HG02973 (cell line): ENCODE results near the gene USP35.
"Not testable (repeated sequence)": the region's sequence is repeated elsewhere in the genome, so short reads cannot be mapped to it uniquely, and the experiment has no call there.

Experiments used
- ATAC-seq: cut with Tn5 transposase; IDR thresholded peaks from one replicate; pipeline ENCODE4 v1.9.1; 2021; ENCODE audit warnings: moderate library complexity; ENCODE audit not compliant: unreplicated experiment

USP35 gene

DNA sequence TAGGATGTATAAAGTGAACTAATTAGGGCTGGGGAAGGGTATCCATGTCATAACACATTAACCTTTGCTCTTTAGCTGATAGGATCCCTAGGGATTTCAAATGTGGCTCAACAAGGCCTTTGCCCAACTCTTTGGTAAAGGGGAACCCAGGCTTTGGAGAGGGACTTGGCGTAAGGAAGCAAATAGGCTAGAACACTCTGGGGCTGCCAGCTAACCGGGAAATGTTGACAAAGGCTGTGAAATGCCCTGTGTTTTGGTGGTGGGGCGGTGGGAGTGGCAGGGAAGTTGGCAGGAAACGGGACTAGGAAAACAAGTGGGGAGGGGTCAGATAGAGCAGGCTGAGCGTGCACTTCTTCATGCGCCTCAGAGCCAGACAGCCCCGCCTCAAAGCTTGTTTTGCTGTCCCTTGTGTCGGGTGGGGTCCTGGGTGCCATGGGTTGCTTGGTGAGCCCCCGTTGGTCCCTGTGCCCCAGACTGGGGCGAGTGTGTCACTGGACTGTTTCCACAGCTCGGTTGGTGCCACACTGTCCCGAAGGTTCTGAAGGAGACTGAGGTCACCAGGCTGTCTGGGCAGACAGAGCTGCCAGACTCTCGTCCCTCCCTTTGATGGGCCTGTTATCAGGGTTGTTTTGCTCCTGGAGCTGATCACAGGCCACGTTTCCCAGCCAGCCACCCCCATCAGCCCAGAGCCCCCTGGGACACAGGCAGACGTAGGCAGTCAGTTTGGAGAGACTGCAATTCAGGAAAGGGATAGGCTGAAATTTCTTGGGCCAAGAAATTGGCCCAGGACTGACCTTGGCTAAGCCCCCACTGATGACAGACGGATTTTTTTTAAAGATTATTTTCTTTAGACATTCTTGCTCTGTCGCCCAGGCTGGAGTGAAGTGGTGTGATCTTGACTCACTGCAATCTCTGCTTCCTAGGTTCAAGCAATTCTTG, 19.9 kb upstream of the USP35 start:
- no peak for ATAC-seq

DNA sequence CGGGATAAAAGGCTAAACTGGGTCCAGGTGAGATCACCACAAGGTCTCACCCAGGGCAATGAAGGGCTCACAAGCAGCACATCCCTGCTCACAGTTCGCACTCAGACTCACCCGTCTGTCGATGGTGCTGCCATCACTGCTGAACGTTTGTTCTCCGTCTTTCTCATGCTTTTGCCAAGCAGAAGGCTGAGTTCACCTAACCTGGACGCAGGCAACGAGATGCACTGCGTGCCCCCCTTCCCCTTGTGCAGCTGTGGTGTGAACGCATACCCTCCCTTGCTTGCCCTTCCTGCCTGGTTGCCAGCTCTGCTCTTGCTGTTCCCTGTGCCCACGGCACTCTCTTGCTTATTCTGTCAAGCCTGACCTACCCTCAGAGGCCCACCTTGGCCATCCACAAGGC, 18.3 kb upstream of the USP35 start:
- ATAC-seq = no peak

DNA sequence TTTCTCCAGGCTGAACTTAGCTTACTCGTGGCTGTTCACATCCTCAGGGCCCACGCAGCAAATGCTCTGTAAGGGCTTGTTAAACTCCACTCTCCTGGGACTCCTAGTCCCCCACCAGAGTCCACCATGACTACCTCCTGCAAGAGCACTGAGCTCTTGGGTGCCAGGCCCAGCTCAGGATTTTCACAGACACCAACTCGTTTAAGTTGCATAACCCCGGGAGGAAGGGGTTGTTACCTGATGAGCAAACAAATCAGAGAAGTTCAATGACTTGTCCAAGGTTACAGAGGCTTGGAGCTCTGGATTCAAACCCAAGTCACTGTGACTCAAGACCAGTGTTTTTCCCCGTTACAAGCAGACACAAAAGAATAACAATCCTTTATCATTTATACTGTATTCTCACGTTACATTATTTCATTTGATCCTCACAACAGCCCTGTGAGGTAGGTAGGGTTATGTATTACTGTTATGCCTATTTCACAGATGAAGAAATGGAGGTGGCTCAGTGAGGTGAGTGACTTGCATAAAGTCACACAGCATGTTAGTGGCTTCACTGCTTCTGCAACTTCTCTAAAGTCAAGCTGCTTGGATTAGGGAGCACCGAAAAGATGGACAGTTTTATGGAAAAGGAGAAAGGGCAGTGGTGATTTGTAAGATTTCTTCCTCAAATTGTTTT, 17.7 kb upstream of the USP35 start:
- no peak for ATAC-seq

DNA sequence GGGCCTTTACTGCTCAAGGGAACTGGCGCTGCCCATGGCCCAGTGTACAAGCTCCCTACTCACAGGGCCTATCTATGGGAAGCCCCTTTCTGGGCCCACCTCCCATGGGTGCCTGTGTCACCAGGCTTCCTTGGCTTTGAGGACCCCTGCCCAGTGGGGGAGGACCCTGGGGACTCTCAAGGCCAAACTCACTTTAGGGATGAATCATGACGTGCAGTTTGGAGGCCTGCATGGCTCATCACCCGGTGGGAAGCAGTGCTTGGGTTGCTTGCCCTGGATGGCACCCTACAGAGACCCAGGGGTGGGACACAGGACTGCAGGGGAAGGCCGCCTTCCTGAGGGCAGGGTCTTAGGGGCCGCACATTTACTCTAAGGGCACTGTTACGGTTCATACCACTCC, 16.8 kb upstream of the USP35 start:
- no peak for ATAC-seq

DNA sequence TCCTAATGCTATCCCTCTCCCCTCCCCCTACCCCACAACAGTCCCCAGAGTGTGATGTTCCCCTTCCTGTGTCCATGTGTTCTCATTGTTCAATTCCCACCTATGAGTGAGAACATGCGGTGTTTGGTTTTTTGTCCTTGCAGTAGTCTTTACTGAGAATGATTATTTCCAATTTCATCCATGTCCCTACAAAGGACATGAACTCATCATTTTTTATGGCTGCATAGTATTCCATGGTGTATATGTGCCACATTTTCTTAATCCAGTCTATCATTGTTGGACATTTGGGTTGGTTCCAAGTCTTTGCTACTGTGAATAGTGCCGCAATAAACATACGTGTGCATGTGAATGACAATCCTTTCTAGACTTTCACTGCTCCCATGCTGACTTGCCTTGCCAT, 12.9 kb upstream of the USP35 start:
- ATAC-seq = not testable (repeated sequence)

DNA sequence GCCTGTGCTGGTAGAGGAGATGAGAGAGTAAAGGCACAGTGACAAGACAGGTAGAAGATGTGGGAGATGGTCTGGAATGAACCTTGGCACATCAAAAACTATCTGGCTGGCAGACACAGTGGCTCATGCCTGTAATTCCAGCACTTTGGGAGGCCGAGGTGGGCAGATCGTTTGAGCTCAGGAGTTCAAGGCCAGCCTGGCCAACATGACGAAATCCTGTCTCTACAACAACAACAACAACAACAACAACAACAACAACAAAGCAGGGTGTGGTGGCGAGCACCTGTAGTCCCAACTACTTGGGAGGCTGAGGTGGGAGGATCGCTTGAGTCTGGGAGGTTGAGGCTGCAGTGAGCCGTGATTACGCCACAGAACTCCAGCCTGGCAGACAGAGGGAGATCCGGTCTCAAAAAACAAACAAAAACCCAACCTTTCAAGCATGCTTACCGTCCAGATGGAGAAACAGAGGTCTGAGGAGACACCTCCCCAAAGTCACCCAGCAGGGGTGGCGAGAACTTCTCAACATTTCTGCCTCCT, 12.0 kb upstream of the USP35 start:
- ATAC-seq = no peak

DNA sequence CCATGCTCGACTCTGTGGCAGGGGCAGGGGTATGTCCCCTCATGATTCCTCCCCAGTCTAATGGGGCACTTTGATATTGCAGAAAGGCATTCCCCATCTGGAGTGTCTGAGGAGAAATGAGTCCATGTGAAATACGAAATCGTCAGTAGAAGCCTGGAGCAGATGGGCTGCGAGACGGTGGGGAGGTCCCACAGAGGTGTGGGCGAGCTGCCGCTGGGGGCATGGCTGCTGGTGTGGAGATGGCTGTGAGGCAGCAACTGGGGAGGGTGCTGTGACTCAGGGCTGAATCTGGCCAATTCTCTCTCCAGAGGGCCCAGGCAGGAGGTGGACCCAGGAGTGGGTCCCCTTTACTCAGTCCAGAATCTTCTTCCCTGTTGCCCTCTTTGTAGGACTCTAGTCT, 11.5 kb upstream of the USP35 start:
- no peak for ATAC-seq

DNA sequence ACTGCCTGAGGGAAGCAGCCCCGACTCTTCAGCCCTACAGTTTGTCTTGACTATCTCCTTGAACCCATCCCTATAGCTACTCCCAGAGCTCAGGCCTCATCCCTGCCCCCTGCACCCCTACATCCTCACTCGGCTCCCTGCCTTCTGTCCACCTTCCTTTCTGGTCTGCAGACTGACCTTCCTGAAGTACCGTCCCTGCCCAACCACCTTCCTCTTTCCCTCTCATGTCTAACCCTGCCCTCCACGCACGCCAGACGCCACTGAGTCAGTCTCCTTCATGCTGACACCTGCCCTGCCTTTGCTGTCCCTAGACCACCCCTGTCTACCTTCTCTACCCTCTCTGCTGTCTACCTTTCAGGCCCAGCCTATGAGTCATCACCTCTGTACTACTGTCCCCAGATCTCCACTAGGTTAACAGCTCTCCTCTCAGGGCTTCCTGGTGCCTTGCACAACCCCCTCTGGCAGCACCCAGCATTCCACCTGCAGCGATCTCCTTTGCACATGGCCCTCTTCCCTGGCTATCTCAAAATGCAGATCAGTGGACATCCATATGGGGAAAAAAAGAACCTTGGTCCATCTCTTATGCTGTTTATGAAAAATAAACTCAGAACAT, 9.2 kb upstream of the USP35 start:
- no peak for ATAC-seq

DNA sequence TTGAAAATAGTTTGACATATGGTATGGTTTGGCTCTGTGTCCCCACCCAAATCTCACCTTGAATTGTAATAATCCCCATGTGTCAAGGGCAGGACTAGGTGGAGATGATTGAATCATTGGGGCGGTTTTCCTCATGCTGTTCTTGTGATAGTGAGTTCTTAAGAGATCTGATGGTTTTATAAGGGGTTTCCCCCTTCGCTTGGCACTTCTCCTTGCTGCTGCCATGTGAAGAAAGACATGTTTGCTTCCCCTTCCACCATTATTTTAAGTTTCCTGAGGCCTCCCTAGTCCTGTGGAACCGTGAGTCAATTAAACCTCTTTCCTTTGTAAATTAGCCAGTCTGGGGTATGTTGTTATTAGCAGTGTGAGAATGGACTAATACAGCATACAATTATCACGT, 8.0 kb upstream of the USP35 start:
- ATAC-seq = no peak

DNA sequence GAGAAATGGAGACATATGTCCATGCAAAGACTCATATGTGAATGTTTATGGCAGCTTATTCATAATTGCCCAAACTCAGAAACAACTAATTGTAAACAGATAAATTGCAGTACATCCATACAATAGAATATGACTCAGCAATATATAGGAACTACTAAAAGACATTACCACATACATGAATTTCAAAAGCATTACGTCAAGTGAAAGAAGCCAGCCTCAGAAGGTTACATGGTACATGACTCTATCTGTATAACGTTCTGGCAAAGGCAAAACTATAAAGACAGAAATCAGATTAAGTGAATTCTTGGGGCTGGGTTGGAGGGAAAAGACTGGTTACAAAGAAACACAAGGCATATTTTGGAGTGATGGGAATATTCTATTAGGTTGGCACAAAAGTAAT, 7.5 kb upstream of the USP35 start:
- ATAC-seq = no peak

DNA sequence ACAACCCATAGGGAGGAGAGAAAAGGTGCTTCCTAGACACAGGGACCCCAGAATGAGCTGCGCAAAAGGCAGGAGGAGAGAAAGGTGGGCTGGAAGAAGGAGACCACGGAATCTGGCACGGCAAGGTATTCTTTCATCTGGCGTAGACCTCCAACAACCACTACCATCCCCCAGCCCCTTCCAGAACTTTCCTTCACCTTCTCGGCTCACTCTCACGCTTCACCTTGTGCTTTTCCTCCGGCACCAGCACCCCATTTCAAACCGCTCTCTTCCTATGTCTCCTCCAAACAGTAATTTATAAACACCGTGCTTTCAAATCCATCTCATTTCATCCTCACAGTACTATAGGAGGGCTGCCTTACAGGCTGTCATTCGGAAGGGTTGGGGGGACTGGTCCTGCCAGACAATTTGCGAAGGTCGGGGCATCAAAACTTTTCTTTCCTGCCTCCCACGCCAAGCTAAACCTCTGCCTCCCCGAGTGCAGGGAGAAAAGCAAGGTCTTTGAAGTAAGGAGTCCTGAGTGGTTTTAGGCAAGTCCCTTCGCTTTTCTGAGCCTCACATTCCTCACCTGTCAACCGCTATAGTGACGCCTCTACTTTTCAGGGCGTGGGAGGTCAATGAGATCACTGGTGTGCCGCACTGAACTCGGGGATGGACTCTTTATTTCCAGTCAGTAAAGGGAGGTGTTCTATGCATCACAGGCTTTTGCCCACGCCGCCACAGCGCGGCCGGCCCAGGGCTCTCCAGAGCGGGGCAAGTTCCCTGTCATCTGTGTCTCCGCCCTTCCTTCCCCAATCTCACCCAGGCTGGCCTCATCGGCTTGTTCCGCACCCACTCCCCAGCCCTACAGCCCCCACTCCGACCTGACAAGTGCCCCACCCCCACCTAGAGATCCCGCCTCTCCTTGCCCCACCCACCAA, 1.1 kb upstream of the USP35 start:
- peak; percentile 17 for ATAC-seq

DNA sequence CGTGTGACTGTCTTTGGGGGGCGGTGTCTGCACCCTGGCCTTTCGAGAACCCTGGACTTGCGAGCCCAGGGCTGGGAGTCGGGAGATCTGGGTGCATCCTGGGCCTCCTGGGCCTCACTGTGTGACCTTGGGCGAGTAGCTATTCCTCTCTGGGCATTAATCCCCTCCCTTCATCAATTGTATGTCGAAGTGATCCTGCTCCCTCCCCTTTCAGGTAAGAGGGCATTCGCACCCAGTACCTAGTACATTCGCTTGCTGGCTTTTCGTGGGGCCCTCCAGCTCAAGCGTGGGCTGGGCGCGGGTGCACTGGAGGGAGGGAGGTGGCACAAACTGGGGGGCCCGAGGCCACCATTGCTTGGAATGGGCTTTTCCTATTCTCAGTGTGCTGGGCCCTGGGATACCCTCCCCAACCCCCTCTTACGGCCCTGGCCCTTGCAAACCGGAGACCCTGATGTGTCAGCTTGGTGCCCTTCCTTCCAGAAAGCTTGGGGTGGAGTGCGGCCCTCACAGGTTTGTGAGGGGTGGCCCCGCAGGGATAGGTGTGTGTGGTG, 530 bp downstream of the USP35 start:
- no peak for ATAC-seq

DNA sequence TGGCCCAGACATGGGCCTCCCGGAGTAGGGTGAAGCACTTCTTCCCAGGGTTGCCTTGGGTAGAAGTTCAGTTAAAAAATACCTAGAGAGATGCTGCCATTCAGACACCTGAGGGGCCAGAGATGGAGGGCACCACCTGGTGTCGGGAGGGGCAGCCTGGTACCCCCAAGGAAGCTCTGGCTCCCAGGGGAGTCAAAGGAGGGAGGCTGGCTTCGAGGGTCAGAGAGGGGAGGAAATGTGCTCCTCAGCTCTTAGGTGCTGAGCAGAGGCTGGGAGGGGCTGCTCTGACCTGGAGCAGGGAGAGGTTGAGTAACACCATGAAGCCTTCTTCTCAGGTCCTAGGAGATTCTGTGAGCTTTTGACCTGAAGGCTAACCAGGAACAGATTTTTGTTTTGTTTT, 1.1 kb downstream of the USP35 start:
- no peak for ATAC-seq

DNA sequence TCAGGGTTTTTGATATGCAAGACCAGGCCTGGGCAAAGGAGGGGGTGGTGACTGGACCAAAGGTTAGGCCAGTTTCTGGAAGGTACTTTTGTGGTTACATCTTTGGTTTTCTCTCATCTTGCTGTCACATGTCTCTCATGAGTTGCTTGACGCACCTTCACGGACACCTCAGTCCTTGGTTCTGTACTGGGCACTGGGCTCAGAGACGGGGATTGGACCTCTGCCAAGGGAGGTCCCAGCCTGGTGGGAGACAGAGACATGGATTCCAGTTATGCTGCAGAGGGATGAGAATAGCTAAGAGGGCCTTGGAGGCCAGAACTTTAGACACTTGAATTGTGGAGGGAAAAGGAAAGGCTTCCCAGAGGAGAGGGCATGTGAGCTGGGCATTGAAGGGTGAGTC, 1.7 kb downstream of the USP35 start:
- ATAC-seq = no peak

DNA sequence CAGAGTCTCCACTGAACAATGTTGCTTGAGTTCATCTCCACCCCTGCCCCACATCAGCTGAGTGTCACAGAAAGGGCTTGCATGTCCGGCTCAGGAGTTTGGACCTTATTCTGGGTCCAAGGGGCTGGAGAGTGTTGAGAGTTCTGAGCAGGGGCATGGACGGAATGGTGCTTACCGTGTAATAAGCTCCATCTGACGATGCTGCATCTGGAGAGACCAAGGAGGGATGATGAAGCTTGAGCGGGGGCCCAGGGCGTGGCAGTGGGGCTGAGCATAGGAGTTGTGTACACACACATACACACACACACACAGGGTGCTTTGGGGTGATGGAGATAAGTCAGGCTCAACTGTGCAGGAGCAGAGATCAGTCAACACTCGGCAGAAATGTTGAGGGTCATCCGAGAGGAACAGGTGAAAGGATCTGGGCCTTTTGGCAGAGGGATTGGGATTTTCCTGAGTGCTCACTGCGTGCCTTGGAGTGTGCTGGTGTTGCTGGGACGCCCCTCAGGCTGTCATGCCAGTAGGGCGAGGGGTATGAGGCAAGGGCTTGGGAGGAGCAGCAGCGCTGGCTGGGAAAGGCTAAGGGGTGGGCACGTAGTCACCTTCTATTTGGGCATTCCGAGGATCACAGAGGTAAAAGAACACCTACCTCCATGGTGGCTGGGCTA, 2.3 kb downstream of the USP35 start:
- no peak for ATAC-seq

DNA sequence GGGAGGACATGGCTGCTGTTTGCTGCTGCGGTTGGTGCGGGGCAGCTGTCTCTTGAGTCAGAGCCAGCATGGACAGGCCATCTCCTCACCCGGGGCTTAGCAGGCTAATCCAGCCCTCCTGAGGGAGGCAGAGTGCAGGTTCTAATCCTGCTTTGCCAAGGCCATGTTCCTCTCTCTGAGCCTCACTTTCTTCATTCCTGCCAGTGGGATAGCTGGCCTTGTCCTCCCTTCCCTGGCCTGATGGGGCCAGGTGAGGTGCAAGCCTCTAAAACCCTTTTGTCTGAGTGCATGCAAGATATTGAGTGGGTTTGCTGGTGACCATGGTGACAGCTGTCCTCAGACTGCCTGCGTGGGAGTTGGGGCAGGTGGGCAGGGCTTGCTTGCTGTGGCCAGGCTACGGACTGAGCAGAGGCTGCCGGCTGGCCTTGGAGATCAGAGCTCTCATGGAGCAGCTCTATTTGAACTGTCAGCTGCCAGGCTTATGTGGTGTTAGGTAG, 3.6 kb downstream of the USP35 start:
- ATAC-seq = no peak

DNA sequence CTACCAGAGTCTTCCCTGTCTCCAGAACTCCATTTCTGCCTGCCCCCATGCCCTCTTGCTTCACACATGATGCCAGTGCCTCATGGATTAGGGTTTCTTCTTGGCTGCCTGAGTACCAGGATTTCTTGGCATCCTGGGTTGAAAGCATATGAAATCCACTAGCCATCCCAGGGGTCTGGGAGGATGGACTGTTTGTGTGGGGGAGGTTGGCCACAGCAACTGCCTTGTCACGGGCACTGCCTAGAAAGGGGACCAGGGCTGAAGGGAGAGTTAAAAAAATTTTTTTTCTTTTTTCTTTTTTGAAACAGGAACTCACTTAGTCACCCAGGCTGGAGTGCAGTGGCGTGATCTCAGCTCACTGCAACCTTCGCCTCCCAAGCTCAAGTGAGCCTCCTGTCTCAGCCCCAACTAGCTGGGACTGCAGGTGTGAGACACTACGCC, 4.2 kb downstream of the USP35 start:
- ATAC-seq = no peak

DNA sequence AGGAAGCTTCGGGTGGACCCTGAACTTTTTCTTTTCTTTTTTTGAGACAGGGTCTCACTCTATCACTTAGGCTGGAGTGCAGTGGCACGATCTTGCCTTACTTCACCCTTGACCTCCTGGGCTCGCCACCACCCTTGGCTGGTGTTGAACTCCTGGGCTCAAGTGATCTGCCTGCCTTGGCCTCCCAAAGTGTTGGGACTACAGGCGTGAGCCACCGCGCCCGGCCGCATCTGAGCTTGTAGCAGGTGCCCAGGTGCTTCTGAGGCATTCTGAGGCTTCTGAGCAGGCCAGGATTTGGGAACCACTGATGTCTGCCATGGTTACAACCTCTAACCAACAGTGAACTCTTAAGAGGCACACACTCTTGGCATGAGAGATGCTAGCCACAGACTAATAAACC, 5.1 kb downstream of the USP35 start:
- no peak for ATAC-seq

DNA sequence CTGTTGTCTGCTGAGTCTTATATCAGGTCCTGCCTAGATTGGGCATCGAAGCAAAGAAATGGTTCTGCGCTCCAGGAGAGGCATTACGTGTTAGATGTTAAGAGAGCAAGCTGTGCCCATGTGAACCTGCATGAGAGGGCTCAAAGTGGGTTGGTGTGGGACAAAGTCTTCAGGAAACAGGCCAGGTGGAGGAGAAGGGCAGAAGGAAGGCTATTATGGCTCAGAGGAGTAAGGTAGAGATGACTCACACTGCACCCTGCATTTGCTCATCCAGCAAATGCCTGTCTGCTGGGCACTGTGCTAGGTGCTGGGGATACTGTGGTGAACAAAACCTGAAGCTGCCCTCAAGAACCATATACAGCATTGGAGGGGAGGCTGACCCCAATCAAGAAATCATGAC, 5.8 kb downstream of the USP35 start:
- ATAC-seq = no peak
